NCI-H1930 (cell line): ENCODE results near the gene TP53TG5.

Experiments
- DNase-seq, 2 experiments: peaks; one replicate each; lab custom pipeline; 2025; lab: John Stamatoyannopoulos, UW

Gene TP53TG5

GRCh38 chr20:45378191-45378590, at the start of gene TP53TG5:
Gene TP53TG5, minus strand, starts transcription at chr20:45378325. Its CDS starts 89 bp downstream, at chr20:45378236.
- DNase-seq = no peak

GRCh38 chr20:45427236-45428149, 49.4 kb upstream of the TP53TG5 start:
- DNase-seq = no peak

- DNase-seq = no peak
These were observed 48.3 kb upstream of the TP53TG5 start for GRCh38 chr20:45426320-45427016.

GRCh38 chr20:45425561-45425960, 47.4 kb upstream of the TP53TG5 start:
- DNase-seq = no peak

GRCh38 chr20:45423700-45424099, 45.6 kb upstream of the TP53TG5 start:
- DNase-seq = no peak

GRCh38 chr20:45420125-45420524, 42.0 kb upstream of the TP53TG5 start:
- DNase-seq = no peak

GRCh38 chr20:45419188-45420091, 41.3 kb upstream of the TP53TG5 start:
- peak; percentile 63 to 83 for DNase-seq

GRCh38 chr20:45416917-45417316, 38.8 kb upstream of the TP53TG5 start:
- DNase-seq = no peak

GRCh38 chr20:45415822-45416637, 37.9 kb upstream of the TP53TG5 start, which contains the start of gene PIGT:
Gene PIGT, plus strand, starts transcription at chr20:45416141. Its CDS starts 16 bp downstream, at chr20:45416157.
- DNase-seq = peak; percentile 85 to 88

GRCh38 chr20:45413479-45413878, 35.4 kb upstream of the TP53TG5 start:
- DNase-seq = no peak

GRCh38 chr20:45412653-45413052, 34.5 kb upstream of the TP53TG5 start:
- DNase-seq = no peak

GRCh38 chr20:45410887-45411286, 32.8 kb upstream of the TP53TG5 start:
- DNase-seq = no peak

- DNase-seq = no peak
These were observed 31.6 kb upstream of the TP53TG5 start for GRCh38 chr20:45409521-45410272.

GRCh38 chr20:45408646-45409213, 30.6 kb upstream of the TP53TG5 start:
- DNase-seq = no peak

GRCh38 chr20:45407783-45408645, 29.9 kb upstream of the TP53TG5 start, which contains the start of gene DBNDD2:
Gene DBNDD2, plus strand, starts transcription at chr20:45408289. Its CDS starts 179 bp downstream, at chr20:45408468.
- no peak for DNase-seq

GRCh38 chr20:45407067-45407745, 29.1 kb upstream of the TP53TG5 start:
- DNase-seq = no peak

GRCh38 chr20:45406260-45407066, 28.3 kb upstream of the TP53TG5 start:
- DNase-seq = peak; percentile 73 to 80
